Right ventricle myocardium inferior (tissue), 1 donor: ENCODE measurements around the gene CSNK1E. TPM values are rescaled to one million over a fixed set of nuclear protein-coding genes. Genes with fewer than 3 reads are reported as not detected.
"Not testable (repeated sequence)": the region's sequence is repeated elsewhere in the genome, so short reads cannot be mapped to it uniquely, and the experiment has no call there.

ENCODE experiments used
- ATAC-seq: fragments of 200-7000 bp; cut with Tn5 transposase; one replicate; pipeline ENCODE4 v1.9.1; 2020; ENCODE audit warnings: mild to moderate bottlenecking, moderate library complexity
- DNase-seq: peaks from one replicate; pipeline ENCODE4 v3.0.0; 2021; ENCODE audit errors: missing footprints
- intact Hi-C: fragments of 100-400 bp; cut with DNase I; formaldehyde crosslinking; loops from one replicate; pipeline ENCODE4 v1.11.0; 2022
- total RNA-seq: library from RNA; stranded (reverse); fragmentation: NEBNext Ultra II Directional; extraction: Animal tissue kit (Norgen Biotek cat#: 25700); gene quantifications from one replicate; pipeline ENCODE4 v1.2.1, GENCODE V29; 2021
- donor health status: DM: no; HTN: yes; CAD: no; lungs with severe emphysema.

Gene CSNK1E
- total RNA-seq, 1 donor from 2014 or later = 55.4 TPM

- DNase-seq, intact Hi-C loops: not testable (repeated sequence)
These were observed 22.7 kb upstream of the CSNK1E start for GRCh38 chr22:38339893-38340292.

DNA sequence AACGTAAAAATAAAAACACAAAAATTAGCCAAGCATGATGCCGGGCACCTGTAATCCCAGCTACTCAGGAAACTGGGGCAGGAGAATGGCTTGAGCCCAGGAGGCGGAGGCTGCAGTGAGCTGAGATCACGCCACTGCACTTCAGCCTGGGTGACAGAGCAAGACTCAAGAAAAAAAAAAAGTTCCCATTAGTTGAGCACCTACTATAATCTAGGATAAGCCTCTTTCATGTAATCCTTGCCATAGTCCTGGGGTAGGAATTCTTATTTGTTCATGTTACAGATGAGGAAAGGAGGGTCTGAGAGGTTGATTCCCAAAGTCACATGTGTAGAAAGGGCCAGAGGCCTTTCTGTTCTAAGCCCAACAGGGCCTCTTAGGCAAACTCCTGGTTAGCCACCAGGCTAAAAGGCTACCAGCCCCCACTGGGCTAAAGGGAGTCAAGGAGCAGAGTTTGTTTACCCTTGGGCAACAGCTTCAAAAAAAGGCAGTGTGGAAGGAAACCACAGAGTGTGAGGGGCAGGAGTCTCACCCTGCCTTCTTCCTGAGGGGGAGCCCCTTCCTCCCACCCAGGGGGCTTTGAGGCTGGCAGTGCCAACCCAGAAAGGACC, 21.6 kb upstream of the CSNK1E start:
- intact Hi-C loops = no loop called here
- peak; percentile 4 for DNase-seq

More at GRCh38 chr22:38339893-38340292, 22.7 kb upstream of the CSNK1E start:
- not testable (repeated sequence) for ATAC-seq

DNA sequence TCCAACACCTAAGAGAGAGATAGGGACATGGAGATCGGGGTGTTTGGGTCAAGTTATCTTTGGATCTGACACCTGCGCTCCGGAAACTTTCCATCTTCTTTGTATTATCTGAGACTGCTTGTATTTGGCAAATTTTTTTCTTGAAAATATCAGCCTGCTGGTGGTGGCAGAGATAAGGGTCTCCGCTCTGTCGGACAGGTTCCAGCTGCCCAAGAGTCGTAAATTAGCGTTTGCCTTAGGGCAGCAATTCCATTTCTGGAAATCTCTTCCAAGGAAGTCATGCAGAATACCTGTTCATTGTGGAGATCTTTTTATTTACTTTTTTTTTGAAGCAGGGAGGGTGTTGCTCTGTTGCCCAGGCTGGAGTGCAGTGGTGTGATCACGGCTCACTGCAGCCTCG, 19.5 kb upstream of the CSNK1E start:
- intact Hi-C loops = no loop called here
- DNase-seq (no peak), ATAC-seq (no peak)

More for the DNA sequence above, 21.6 kb upstream of the CSNK1E start:
- no peak for ATAC-seq

DNA sequence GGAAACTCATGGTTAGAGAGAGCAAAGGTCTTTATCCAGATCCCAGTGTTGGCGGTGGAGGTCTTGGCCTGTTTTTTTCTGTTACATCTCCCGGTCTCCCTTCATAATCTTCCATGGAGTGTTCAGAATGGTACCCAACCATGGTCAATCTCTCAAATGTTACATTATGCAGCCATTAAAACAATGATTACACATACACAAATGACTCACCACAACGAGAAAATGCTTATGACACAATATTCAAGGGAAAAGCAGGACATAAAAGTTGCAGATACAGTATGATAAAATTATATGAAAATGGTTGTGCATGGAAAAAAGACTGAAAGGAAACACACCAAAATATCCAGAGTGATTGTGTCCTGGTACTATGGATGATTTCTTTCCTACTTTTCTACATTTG, 17.8 kb upstream of the CSNK1E start:
- ATAC-seq (no peak), DNase-seq (no peak)
- intact Hi-C loops = no loop called here

DNA sequence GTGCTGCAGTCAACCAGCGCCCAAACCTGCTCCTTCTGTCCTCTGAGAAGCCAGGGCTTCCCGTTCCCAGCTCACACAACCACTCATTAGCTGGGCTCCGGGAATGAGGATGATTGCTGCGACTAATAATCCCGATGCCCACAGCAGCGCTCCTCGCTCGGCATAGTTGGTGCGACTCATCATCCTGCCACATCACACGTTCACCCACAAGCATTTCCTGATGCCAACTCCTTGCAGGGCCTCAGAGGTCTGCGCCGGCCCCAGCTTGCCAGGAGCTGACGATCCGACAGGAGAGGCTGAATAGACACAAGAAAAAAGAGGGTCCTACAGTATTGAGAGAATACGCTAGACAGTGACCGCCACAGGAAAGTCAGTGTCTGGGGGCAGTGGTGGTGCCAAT, 10.6 kb upstream of the CSNK1E start:
- intact Hi-C loops = no loop called here
- no peak for ATAC-seq
- no peak for DNase-seq

- DNase-seq = no peak
- intact Hi-C loops = no loop called here
These were observed 10.2 kb upstream of the CSNK1E start for GRCh38 chr22:38327396-38327795.

DNA sequence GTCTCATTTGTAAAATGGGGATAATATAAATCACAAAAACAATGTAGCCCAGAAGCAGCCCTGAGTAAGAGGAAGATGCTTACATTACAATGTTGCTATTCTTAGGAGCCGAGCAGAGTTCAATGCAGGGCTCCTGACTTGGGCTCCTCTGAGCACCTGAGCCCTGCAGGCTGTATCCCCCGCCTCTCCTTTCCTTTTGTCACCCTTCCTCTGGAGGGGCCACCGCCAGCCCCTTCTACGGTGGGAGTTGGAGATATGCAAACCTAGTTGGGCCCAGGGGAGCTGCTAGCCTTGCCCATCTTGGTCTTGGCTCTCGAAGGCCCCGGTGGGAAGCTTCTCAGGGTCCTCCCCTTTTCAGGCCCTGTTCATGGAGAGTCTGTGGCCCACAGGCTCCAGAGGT, 8.4 kb upstream of the CSNK1E start:
- DNase-seq = no peak
- ATAC-seq = no peak
- intact Hi-C loops = no loop called here

More at GRCh38 chr22:38327396-38327795, 10.2 kb upstream of the CSNK1E start:
- ATAC-seq = no peak

DNA sequence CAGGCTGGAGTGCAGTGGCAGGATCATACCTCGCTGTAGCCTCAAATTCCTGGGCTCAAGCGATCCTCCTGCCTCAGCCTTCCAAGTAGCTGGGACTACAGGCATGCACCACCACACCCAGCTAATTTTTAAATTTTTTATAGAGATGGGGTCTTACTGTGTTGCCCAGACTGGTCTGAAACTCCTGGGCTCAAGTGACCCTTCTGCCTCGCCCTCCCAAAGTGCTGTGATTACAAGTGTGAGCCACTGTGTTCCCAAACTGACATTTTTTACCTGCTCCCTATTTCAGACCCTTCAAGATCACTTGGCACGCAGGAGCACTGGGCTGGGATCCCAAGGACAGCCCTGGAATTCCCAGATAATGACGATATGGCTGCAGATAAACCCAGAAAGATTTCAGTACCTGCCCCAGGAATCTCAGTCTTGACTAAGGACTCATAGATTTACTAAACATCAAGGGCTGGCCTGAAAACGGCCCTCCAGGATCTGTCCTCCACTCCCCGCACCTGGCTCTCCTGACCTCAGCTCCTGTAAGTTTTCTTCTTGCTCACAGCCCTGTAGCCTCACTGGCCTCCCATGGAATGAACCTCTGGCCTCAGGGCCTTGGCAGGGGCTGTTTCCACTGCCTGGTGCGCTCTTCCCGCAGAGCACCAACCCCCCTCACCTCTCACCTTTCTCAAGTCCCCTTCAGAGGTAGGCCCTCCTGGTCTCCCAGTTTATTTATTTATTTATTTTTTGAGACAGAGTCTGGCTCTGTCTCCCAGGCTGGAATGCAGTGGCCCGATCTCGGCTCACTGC, 3.6 kb upstream of the CSNK1E start:
- DNase-seq = no peak
- no peak for ATAC-seq
- intact Hi-C loops = no loop called here

DNA sequence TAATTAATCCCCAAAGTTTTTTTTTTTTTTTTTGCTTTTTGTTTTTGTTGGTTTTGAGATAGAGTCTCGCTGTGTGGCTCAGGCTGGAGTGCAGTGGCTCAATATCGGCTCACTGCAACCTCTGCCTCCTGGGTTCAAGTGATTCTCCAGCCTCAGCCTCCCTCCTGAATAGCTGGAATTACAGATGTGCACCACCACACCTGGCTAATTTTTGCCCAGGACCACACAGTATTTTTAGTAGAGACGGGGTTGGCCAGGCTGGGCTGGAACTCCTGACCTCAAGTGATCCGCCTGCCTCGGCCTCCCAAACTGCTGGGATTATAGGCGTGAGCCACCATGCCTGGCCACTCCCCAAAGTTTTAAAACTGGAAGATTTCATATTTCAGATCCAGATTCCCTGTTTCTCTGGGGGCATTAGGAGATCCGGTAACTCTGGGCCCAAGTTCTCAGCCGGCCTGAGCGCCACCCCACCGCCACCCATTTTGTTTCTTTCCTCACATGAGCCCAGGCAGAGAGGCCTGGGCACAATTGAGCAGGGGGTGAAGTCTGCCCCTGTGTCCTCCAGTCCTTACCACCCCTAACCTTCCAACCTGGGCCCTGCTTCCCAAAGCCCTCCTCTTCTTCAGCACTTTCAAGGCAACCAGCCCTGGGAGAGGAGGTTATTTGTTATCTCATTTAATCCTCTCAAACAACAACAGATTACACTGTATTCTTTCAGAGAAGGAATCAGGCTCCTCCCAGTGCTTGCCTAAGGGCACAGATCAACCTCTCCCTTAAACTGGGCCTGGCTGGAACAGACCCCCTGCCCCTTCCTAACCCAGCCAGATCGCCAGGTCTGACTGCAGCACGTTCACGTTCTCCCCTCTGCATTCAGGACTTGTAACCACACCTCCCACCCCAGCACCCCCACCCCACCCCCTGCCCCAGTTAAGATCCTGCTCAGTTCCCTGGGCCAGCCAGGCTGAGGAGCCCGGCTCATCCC, 1.9 kb upstream of the CSNK1E start:
- ATAC-seq = no peak
- intact Hi-C loops = loop anchor here (5.0 kb wide), 1 partner anchor 142 kb away; no protein-coding TSS in a partner anchor
- no peak for DNase-seq

GRCh38 chr22:38317995-38318715, 922 bp upstream of the CSNK1E start:
- DNase-seq = no peak
- ATAC-seq = peak; percentile 51
- intact Hi-C loops = loop anchor here (5.0 kb wide), 1 partner anchor 141 kb away; no protein-coding TSS in a partner anchor

GRCh38 chr22:38316364-38317121, 690 bp downstream of the CSNK1E start:
- ATAC-seq (peak; percentile 67), DNase-seq (peak; percentile 86)
- intact Hi-C loops = loop anchor here (5.0 kb wide), 1 partner anchor 139 kb away; no protein-coding TSS in a partner anchor

- ATAC-seq (no peak), DNase-seq (no peak)
- intact Hi-C loops = loop anchor here (5.0 kb wide), 1 partner anchor 139 kb away; no protein-coding TSS in a partner anchor
These were observed 1.3 kb downstream of the CSNK1E start for GRCh38 chr22:38315823-38316363.

DNA sequence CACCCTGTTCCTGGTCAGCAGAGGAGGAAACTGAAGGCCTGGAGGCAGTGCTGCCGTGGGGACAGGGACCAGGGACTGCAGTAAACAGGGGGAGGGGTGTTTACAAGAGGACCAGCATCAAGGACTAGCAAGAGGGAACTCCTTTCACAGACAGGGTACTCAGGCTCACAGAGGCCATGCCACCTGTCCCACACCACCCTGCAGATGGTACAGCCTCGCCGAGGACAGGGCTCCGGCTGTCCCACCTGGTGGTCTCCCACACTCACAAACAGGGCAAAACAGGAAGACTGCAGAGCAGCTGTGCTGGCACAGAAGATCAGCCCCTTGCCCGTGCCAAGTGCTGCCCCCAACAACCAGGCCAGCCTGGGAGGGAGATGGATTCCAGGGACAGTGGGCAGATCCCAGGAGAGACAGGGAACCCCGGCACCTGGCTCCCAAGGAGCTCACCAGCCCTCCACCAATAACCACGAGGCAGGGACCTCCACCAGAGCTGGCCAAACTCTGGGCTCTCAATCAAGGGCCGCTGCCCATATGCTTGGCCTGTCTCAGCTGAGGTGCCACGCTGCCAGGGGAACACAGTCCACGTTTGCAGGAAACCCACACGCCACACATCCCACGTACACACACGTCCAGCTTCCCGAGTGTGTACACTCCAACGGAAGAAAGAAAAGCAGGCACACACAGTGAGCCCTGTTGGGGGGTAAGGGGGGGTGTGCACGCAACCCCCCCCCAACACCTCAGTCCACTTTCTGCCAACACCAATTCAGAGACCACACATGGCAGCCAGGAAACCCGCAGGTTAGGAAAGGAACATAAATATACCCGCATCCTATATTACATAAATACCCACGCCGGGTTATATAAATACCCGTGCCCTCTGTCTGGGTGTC, 2.1 kb downstream of the CSNK1E start:
- DNase-seq (no peak), ATAC-seq (no peak)
- intact Hi-C loops = loop anchor here (1.0 to 5.0 kb wide), 2 partner anchors 49 to 138 kb away; no protein-coding TSS in a partner anchor

DNA sequence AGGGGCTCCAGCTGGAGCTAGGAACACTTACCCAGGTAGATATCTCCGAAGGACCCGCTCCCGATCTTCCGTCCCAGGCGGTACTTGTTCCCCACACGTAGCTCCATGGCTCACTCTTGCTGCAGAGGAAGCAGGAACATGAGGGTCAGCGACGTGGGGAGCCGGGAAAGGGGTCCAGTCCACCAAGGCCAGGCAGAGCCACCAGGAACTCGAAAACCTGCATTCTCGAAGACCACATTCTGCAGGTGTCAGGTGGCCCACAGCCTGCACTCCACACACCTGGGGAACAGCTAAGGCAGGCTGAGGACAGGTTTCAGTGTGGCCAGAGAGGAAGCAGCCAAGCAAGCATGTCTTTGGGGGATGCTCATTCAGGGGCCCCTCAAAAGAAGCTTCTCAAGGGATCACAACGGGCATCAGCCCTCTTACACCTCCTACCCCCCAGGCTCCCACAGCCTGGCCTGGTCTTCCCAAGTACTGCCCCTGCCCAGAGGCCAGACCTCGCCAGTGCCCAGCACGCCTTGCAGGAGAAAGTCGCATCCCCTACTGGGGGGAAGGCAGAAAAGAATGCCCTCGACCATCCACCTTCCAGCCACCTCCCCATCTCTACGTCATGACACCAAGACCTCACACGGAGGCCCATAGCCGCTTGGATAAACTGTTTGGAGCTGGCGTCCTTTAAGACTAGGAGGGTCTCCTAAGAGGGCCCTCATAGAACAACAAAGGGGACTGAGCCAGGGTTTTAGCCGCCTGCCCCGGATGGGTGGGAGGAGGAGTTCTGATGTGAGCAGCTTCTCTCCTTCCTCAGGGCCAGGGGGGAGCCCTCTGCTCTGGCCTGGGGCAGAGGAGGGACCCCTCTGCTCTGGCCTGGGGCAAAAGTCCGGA, 2.9 kb downstream of the CSNK1E start:
- intact Hi-C loops = loop anchor here (1.0 kb wide), 1 partner anchor 48 kb away; no protein-coding TSS in a partner anchor
- DNase-seq = no peak
- ATAC-seq = no peak

- ATAC-seq (peak; percentile 25), DNase-seq (peak; percentile 89)
- intact Hi-C loops = no loop called here
These were observed 3.8 kb downstream of the CSNK1E start for GRCh38 chr22:38313384-38313955.
